PC-9 (cell line): ENCODE data around the gene C9orf43. TPM values are rescaled to one million over a fixed set of nuclear protein-coding genes. Genes with fewer than 3 reads are reported as not detected.

Experiments used
- BruUV-seq: library from RNA; stranded (reverse); fragments of 400-500 nt; replicated peaks from 2 replicates; lab custom pipeline; 2021; lab: Mats Ljungman, UMichigan
- CTCF ChIA-PET: fragments of 300-600 bp; sonication (Branson Sonifier 250); formaldehyde crosslinking; loops from one replicate; lab custom pipeline; 2022; ENCODE audit warnings: antibody characterized with exemption; lab: Charles Lee
- POLR2A ChIA-PET: fragments of 300-600 bp; sonication (Branson Sonifier 250); formaldehyde crosslinking; loops from one replicate; lab custom pipeline; 2022; ENCODE audit warnings: antibody characterized with exemption; ENCODE audit not compliant: unreplicated experiment; lab: Charles Lee
- DNase-seq, 2 experiments: peaks; one replicate each; pipeline versions ENCODE4 v3.0.0 to v3.0.0-alpha.2; 2015 to 2022; ENCODE audit warnings: mixed read lengths in 1 of 2
- H2AFZ ChIP-seq: fragments of 200-600 bp; sonication (generic); 2 replicates; pipeline ENCODE4 v1.8.1; 2017; ENCODE audit warnings: antibody characterized with exemption
- H3F3A ChIP-seq: fragments of 200-600 bp; sonication (generic); 2 replicates; pipeline ENCODE4 v1.8.1; 2017; ENCODE audit warnings: antibody characterized with exemption, mild to moderate bottlenecking, low read depth; ENCODE audit not compliant: insufficient read depth
- H3K27ac ChIP-seq: fragments of 200-600 bp; sonication (generic); 2 replicates; pipeline ENCODE4 v1.6.1; 2016; ENCODE audit warnings: mixed run types
- H3K27me3 ChIP-seq: fragments of 200-600 bp; sonication (generic); 2 replicates; pipeline ENCODE4 v1.6.1; 2016; ENCODE audit warnings: low read depth, mixed run types; ENCODE audit not compliant: insufficient read depth
- H3K36me3 ChIP-seq: fragments of 200-600 bp; sonication (generic); 2 replicates; pipeline ENCODE4 v1.6.1; 2016; ENCODE audit warnings: low read depth, mixed run types
- H3K4me1 ChIP-seq: fragments of 200-600 bp; sonication (generic); replicated peaks from 2 replicates; pipeline ENCODE4 v1.6.1; 2016; ENCODE audit warnings: mixed run types; ENCODE audit not compliant: insufficient read depth
- H3K4me2 ChIP-seq: fragments of 200-600 bp; sonication (generic); 2 replicates; pipeline ENCODE4 v1.6.1; 2017; ENCODE audit warnings: mixed run types
- H3K4me3 ChIP-seq: fragments of 200-600 bp; sonication (generic); 2 replicates; pipeline ENCODE4 v1.6.1; 2016; ENCODE audit warnings: mixed run types
- H3K79me2 ChIP-seq: fragments of 200-600 bp; sonication (generic); 2 replicates; pipeline ENCODE4 v1.6.1; 2017; ENCODE audit warnings: low read depth, mixed run types
- H3K9me2 ChIP-seq: fragments of 200-600 bp; sonication (generic); 2 replicates; pipeline ENCODE4 v1.8.1; 2017; ENCODE audit warnings: mild to moderate bottlenecking; ENCODE audit not compliant: insufficient read depth
- H3K9me3 ChIP-seq: fragments of 200-600 bp; sonication (generic); 2 replicates; pipeline ENCODE4 v1.8.1; 2016; ENCODE audit warnings: low read depth; ENCODE audit not compliant: insufficient read depth
- H4K20me1 ChIP-seq: fragments of 200-600 bp; sonication (generic); 2 replicates; pipeline ENCODE4 v1.8.1; 2017; ENCODE audit not compliant: insufficient read depth
- CTCF ChIP-seq: fragments of 200-600 bp; sonication (generic); conservative IDR thresholded peaks from 2 replicates; pipeline ENCODE4 v1.6.1; 2017; ENCODE audit warnings: mixed run types, antibody characterized with exemption, mild to moderate bottlenecking, moderate library complexity
- EZH2 ChIP-seq: fragments of 200-600 bp; sonication (generic); IDR thresholded peaks from 2 replicates; pipeline ENCODE4 v1.8.0; 2017; ENCODE audit warnings: antibody characterized with exemption, low read depth
- intact Hi-C: fragments of 100-400 bp; cut with micrococcal nuclease; formaldehyde crosslinking; loops from one replicate; pipeline ENCODE4 v1.10.0; 2022; ENCODE audit not compliant: unreplicated experiment
- total RNA-seq: library from RNA; stranded (reverse); gene quantifications from 2 replicates; pipeline ENCODE4 v1.2.3, GENCODE V29; 2021

The C9orf43 gene
- total RNA-seq, 1 experiment from 2014 or later = 2.5 TPM

- POLR2A ChIA-PET = no interaction called here
- Histone ChIP-seq H3K79me2 (no peaks in the 10 kb centered on the region), H2AFZ (no peak overlapping the region), H3K27ac (no peak overlapping the region), H3F3A (peaks cover 9% of the 10 kb centered on the region), H3K36me3 (no peaks in the 10 kb centered on the region), H3K27me3 (no peaks in the 10 kb centered on the region), H3K9me2 (no peaks in the 10 kb centered on the region), H3K4me2 (no peak overlapping the region), H3K9me3 (no peaks in the 10 kb centered on the region), H3K4me1 (peaks cover 7% of the 10 kb centered on the region), H3K4me3 (no peak overlapping the region), H4K20me1 (0 out of 2 replicates have a peak, but pooled peaks cover 6% of the 10 kb centered on the region)
- intact Hi-C loops = no loop called here
- DNase-seq = no peak
- CTCF ChIA-PET = no interaction called here
- BruUV-seq = no TSS peak
- no peak for TF ChIP-seq CTCF
Observed at GRCh38 chr9:113393281-113393680, 17.3 kb upstream of the C9orf43 start.

- ChIA-PET CTCF (no interaction called here), POLR2A (interaction anchor here (0.6 to 0.7 kb wide), 2 partner anchors 52 to 644 kb away, joined by 3 to 5 read pairs; no protein-coding TSS in a partner anchor)
- H4K20me1 ChIP-seq = 0 out of 2 replicates have a peak, but pooled peaks cover 7% of the 10 kb centered on the region
- no peaks in the 10 kb centered on the region for H3K79me2 ChIP-seq
- no TSS peak for BruUV-seq
- H3K4me1 ChIP-seq = peaks cover 22% of the 10 kb centered on the region
- H3K9me2 ChIP-seq = no peaks in the 10 kb centered on the region
- H3K27ac ChIP-seq = no peak overlapping the region
- intact Hi-C loops = no loop called here
- H2AFZ ChIP-seq = no peak overlapping the region
- no peak overlapping the region for H3K4me2 ChIP-seq
- TF ChIP-seq CTCF = no peak
- TF ChIP-seq EZH2 = no peak
- peaks cover 23% of the 10 kb centered on the region for H3F3A ChIP-seq
- no peaks in the 10 kb centered on the region for H3K36me3 ChIP-seq
- no peak for DNase-seq
- H3K9me3 ChIP-seq = no peaks in the 10 kb centered on the region
- H3K4me3 ChIP-seq = no peak overlapping the region
- H3K27me3 ChIP-seq = no peaks in the 10 kb centered on the region
Observed at GRCh38 chr9:113395000-113395861, 15.3 kb upstream of the C9orf43 start.

GRCh38 chr9:113397203-113397631, 13.3 kb upstream of the C9orf43 start:
- CTCF ChIA-PET = interaction anchor here (0.6 kb wide), 1 partner anchor 173 kb away, joined by 9 read pairs; no protein-coding TSS in a partner anchor
- TF ChIP-seq EZH2 (no peak), CTCF (no peak)

More at GRCh38 chr9:113397203-113397631, 13.3 kb upstream of the C9orf43 start:
- POLR2A ChIA-PET = interaction anchor here (0.5 kb wide), 1 partner anchor 27 kb away, joined by 3 read pairs; no protein-coding TSS in a partner anchor
- Histone ChIP-seq H3K27me3 (no peaks in the 10 kb centered on the region), H2AFZ (no peak overlapping the region), H3K27ac (no peak overlapping the region), H3F3A (peaks cover 29% of the 10 kb centered on the region), H3K36me3 (no peaks in the 10 kb centered on the region), H3K4me2 (no peak overlapping the region), H4K20me1 (0 out of 2 replicates have a peak, but pooled peaks cover 7% of the 10 kb centered on the region), H3K9me2 (no peaks in the 10 kb centered on the region), H3K9me3 (no peaks in the 10 kb centered on the region), H3K4me3 (no peak overlapping the region), H3K4me1 (peaks cover 32% of the 10 kb centered on the region), H3K79me2 (no peaks in the 10 kb centered on the region)
- intact Hi-C loops = no loop called here
- no TSS peak for BruUV-seq
- DNase-seq = no peak
